Loucy (cell line): Measurements from ENCODE around the gene RPRML.
"Not testable (repeated sequence)": the region's sequence is repeated elsewhere in the genome, so short reads cannot be mapped to it uniquely, and the experiment has no call there.

Experiments used
- CTCF ChIP-seq: fragments of 200-600 bp; sonication (generic); conservative IDR thresholded peaks from 2 replicates; pipeline ENCODE4 v1.5.1; 2014; ENCODE audit warnings: mild to moderate bottlenecking, antibody characterized with exemption, low read length
- EZH2phosphoT487 ChIP-seq: fragments of 200-600 bp; IDR thresholded peaks from 2 replicates; pipeline ENCODE4 v1.6.1; 2018; ENCODE audit warnings: antibody characterized with exemption, mild to moderate bottlenecking, moderate library complexity, borderline replicate concordance

- not testable (repeated sequence) for TF ChIP-seq CTCF, EZH2phosphoT487
Measured at GRCh38 chr17:46953191-46953590, 25.9 kb downstream of the RPRML start.
